C4-2B (cell line): ENCODE results near the gene EPHB3.

ENCODE experiments used
- H3K27ac ChIP-seq: fragments of 450-650 bp; 2 replicates; pipeline ENCODE4 v1.5.1; 2017
- CTCF ChIP-seq: fragments of 450-650 bp; conservative IDR thresholded peaks from 2 replicates; pipeline ENCODE4 v1.5.1; 2017; ENCODE audit warnings: mild to moderate bottlenecking
- ZFX ChIP-seq: fragments of 450-650 bp; IDR thresholded peaks from 2 replicates; pipeline ENCODE4 v1.6.1; 2017

EPHB3 gene

GRCh38 chr3:184596886-184597575 lies 35.4 kb downstream of the EPHB3 start:
- H3K27ac ChIP-seq: no peak overlapping the region
- TF ChIP-seq CTCF: no peak
- TF ChIP-seq ZFX: no peak

GRCh38 chr3:184597829-184598573 lies 36.4 kb downstream of the EPHB3 start:
- no peak overlapping the region for H3K27ac ChIP-seq
- TF ChIP-seq ZFX: no peak
- TF ChIP-seq CTCF: no peak

GRCh38 chr3:184598574-184598927 lies 37.0 kb downstream of the EPHB3 start:
- H3K27ac ChIP-seq: no peak overlapping the region
- TF ChIP-seq CTCF (no peak), ZFX (no peak)

- TF ChIP-seq ZFX: no peak
- no peak for TF ChIP-seq CTCF
Observed at GRCh38 chr3:184599143-184599542, 37.6 kb downstream of the EPHB3 start.

GRCh38 chr3:184600685-184601377 lies 39.2 kb downstream of the EPHB3 start:
- TF ChIP-seq CTCF (no peak), ZFX (no peak)
- no peak overlapping the region for H3K27ac ChIP-seq

More at GRCh38 chr3:184599143-184599542, 37.6 kb downstream of the EPHB3 start:
- H3K27ac ChIP-seq: no peak overlapping the region

GRCh38 chr3:184601576-184602371 lies 40.2 kb downstream of the EPHB3 start:
- TF ChIP-seq CTCF (no peak), ZFX (no peak)
- no peak overlapping the region for H3K27ac ChIP-seq
